Astrocyte of the cerebellum (primary cell): Measurements from ENCODE around the gene TPBG.

Experiments
- DNase-seq: peaks from one replicate; pipeline ENCODE4 v3.0.0-alpha.2; 2011; ENCODE audit warnings: low read depth
- H3K4me3 ChIP-seq: 2 replicates; pipeline ENCODE4 v1.5.1; 2011; ENCODE audit warnings: mild to moderate bottlenecking, low read depth, low read length, moderate library complexity
- CTCF ChIP-seq: IDR thresholded peaks from 2 replicates; pipeline ENCODE4 v1.5.1; 2012; ENCODE audit warnings: low read length, low read depth, moderate library complexity, mild to moderate bottlenecking; ENCODE audit errors: missing control alignments
- in situ Hi-C: cut with HindIII; loops from 2 replicates; pipeline ENCODE4 v1.10.0; 2017; ENCODE audit warnings: low sequenced_read_pairs

Gene TPBG

GRCh38 chr6:82337688-82338257 is 25.8 kb upstream of the TPBG start:
- no peak for DNase-seq
- no peak for TF ChIP-seq CTCF
- in situ Hi-C loops, result no loop called here
- H3K4me3 ChIP-seq, result no peak overlapping the region

- in situ Hi-C loops, result no loop called here
- H3K4me3 ChIP-seq, result no peak overlapping the region
- no peak for TF ChIP-seq CTCF
- DNase-seq, result no peak
Measured at GRCh38 chr6:82348130-82348529, 15.5 kb upstream of the TPBG start.

- H3K4me3 ChIP-seq, result no peak overlapping the region
- DNase-seq, result no peak
- in situ Hi-C loops, result no loop called here
- TF ChIP-seq CTCF, result no peak
Measured at GRCh38 chr6:82353848-82354247, 9.8 kb upstream of the TPBG start.

GRCh38 chr6:82360552-82360951 is 3.1 kb upstream of the TPBG start:
- TF ChIP-seq CTCF, result no peak
- in situ Hi-C loops, result no loop called here
- no peak overlapping the region for H3K4me3 ChIP-seq
- no peak for DNase-seq

GRCh38 chr6:82361631-82362030 is 2.0 kb upstream of the TPBG start:
- H3K4me3 ChIP-seq, result no peak overlapping the region
- in situ Hi-C loops, result no loop called here
- DNase-seq, result no peak
- no peak for TF ChIP-seq CTCF

GRCh38 chr6:82362144-82362543 is 1.5 kb upstream of the TPBG start:
- DNase-seq, result no peak
- TF ChIP-seq CTCF, result no peak
- H3K4me3 ChIP-seq, result peak overlapping the region; percentile 77
- in situ Hi-C loops, result no loop called here
